Measurements from ENCODE around the gene OR52E6.

Gene OR52E6

DNA sequence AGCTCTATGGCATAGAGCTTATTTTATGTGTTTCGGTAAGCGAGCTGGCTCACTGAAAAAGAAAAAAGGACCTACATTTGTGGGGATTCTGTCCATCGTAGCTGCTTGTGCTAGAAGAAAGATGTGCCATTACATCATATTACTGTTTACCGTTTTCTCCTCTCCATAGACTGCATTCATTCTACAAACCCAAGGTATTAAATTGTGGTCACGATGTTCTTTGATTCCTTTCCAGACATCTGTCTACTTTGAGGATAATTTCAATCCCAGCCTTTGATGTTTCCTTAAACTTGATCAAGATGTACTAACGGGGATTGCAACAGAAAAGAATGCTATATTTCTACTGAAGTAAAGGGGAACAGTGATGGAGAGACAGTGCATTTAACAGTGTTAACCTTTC is 45.2 kb downstream of the OR52E6 start:
- DNase-seq (ENCODE audit: low read depth), result no peak

DNA sequence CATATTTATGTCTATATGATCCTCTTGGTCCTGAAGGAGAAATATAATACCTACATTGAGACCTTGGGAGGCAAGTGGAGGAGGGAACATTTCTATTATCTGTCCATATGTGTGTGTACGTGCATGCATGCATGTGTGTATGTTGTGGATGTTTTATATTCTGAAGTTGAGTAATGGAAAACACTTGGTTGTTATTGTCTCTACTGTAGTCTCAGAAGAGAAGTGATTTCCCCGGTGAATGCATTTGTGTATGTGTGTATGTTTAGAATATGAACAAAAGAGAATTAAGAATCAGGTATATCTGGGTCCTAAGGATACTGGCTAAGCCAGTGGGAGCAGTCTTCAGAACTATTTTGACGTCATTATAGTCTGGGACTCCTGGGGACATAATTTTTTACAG is 50.5 kb downstream of the OR52E6 start, which contains the start of gene OR52N1:
Gene OR52N1 (minus strand): TSS at position 101 of the 400 bp plus-strand sequence. CDS start 2,449 bp downstream, outside the sequence.
- no peak for DNase-seq (ENCODE audit: low read depth)
